Activated CD4-positive, CD25-positive, alpha-beta regulatory T cell treated with anti-CD3 and anti-CD28 coated beads, Interleukin-2, amount 50 U/mL, for 24 hours (primary cell): Measurements from ENCODE around the gene MED13L.

Source experiments
- ATAC-seq, 2 donors: fragments of 150-1000 bp; cut with Tn5 transposase; one replicate each; pipeline ENCODE4 v1.10.0; 2021; ENCODE audit warnings: mild to moderate bottlenecking in 1 of 2, moderate library complexity in 1 of 2

MED13L gene

GRCh38 chr12:116077431-116077830 lies 200.1 kb downstream of the MED13L start:
- no peak for ATAC-seq

- no peak for ATAC-seq
Observed at GRCh38 chr12:116076399-116076798, 201.1 kb downstream of the MED13L start.

- no peak for ATAC-seq
Observed at GRCh38 chr12:116074686-116075085, 202.8 kb downstream of the MED13L start.

- ATAC-seq: no peak
Observed at GRCh38 chr12:116071555-116072230, 205.8 kb downstream of the MED13L start.

GRCh38 chr12:116070444-116070843 lies 207.0 kb downstream of the MED13L start:
- ATAC-seq: no peak

GRCh38 chr12:116069943-116070342 lies 207.6 kb downstream of the MED13L start:
- ATAC-seq: no peak

GRCh38 chr12:116068853-116069252 lies 208.6 kb downstream of the MED13L start:
- no peak for ATAC-seq

- ATAC-seq: no peak
Observed at GRCh38 chr12:116068371-116068770, 209.1 kb downstream of the MED13L start.

- ATAC-seq: no peak
Observed at GRCh38 chr12:116067892-116068291, 209.6 kb downstream of the MED13L start.

- peak; percentile 53 to 56 for ATAC-seq
Observed at GRCh38 chr12:116066381-116067230, 210.9 kb downstream of the MED13L start.

GRCh38 chr12:116065606-116066005 lies 211.9 kb downstream of the MED13L start:
- ATAC-seq: no peak

GRCh38 chr12:116064493-116064892 lies 213.0 kb downstream of the MED13L start:
- no peak for ATAC-seq

- ATAC-seq: no peak
Observed at GRCh38 chr12:116062698-116063097, 214.8 kb downstream of the MED13L start.

GRCh38 chr12:116060764-116061163 lies 216.7 kb downstream of the MED13L start:
- ATAC-seq: peak; percentile 91 to 94

GRCh38 chr12:116059904-116060303 lies 217.6 kb downstream of the MED13L start:
- ATAC-seq: no peak

GRCh38 chr12:116058574-116058973 lies 218.9 kb downstream of the MED13L start:
- ATAC-seq: peak; percentile 44 to 51

GRCh38 chr12:116057356-116057755 lies 220.1 kb downstream of the MED13L start:
- no peak for ATAC-seq

GRCh38 chr12:116055895-116056607 lies 221.4 kb downstream of the MED13L start:
- ATAC-seq: no peak

GRCh38 chr12:116054280-116054679 lies 223.2 kb downstream of the MED13L start:
- ATAC-seq: no peak

GRCh38 chr12:116053479-116054200 lies 223.9 kb downstream of the MED13L start:
- ATAC-seq: peak; percentile 60 to 75

- ATAC-seq: no peak
Observed at GRCh38 chr12:116050275-116050674, 227.2 kb downstream of the MED13L start.

- ATAC-seq: no peak
Observed at GRCh38 chr12:116048879-116049278, 228.6 kb downstream of the MED13L start.

- ATAC-seq: no peak
Observed at GRCh38 chr12:116046039-116046438, 231.5 kb downstream of the MED13L start.
